GM21576 (cell line): ENCODE results near the gene MRNIP.
"Not testable (repeated sequence)": the region's sequence is repeated elsewhere in the genome, so short reads cannot be mapped to it uniquely, and the experiment has no call there.

Source experiments
- ATAC-seq: cut with Tn5 transposase; IDR thresholded peaks from one replicate; pipeline ENCODE4 v1.9.1; 2021; ENCODE audit warnings: mild to moderate bottlenecking, moderate library complexity; ENCODE audit not compliant: unreplicated experiment

The MRNIP gene

DNA sequence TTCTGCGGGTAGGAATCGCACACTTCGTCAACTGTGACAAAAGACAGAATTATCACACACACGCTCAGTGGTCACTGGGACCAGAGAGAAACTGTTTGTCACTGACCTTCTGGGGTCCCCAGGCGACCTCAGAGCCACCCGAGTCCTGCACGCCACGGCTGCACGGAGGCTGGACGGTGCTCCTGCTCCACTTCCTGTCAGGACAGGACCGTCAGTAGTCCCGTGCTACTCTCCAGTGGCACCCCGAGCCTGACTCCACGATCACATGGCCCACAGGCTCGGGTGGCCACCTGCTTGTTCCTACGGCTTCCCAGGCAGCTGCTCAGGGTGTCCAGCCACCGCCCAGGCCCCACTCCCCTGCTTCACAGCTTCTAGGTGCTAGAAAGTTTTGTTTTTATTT is 17.9 kb downstream of the MRNIP start:
- ATAC-seq = no peak

DNA sequence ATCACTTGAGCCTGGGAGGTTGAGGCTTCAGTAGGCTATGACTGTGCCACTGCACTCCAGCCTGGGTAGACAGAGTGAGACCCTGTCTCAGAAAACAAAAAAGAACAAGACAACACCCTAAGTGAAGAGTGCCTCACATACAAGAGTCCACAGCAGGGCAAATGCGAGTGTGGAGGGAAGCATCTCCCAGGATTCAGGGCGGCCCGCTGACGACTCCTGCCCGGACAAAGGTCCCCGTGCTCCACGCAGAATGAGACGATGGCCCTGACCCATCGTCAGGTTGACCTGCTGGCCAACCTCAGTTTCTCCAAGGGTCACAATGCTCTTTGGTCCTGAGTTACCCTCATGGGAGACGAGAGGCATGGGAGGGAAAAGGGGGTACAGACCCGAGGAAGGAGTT is 18.3 kb downstream of the MRNIP start:
- no peak for ATAC-seq

DNA sequence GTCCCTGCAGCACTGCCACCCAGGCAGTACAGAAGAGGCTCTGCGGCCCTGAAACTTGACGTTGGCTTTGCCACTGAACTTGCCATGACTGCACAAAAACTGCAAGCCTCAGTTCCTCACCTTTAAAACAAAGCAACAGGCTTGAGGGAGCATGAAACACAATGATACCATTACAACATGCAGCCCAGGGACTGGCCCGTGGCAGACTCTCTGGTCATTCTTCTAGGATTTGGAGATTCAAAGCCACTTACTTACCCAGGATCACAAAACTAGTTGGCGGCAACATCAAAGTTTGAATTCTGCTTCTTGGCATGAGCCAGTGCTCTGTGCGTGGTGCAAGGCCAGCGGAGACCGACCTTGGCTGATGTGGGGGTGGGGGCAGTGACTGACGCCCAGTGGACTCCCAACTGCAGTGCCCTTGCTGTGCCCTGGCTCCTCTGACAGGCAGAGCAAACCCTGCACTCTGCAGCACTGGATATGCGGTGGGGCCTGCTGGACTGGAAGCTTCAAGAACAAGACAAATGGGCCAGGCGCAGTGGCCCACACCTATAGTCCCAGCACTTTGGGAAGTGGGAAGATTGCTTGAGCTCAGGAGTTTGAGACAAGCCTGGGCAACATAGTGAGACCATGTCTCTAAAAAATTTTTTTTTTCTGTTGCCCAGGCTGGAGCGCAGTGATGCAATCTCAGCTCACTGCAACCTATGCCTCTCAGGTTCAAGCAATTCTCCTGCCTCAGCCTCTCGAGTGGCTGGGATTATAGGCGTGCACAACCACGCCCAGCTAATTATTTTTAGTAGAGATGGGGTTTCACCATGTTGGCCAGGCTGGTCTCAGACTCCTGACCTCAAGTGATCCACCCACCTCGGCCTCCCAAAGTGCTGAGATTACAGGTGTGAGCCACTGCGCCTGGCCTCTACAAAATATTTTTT is 19.0 kb downstream of the MRNIP start:
- ATAC-seq = no peak

DNA sequence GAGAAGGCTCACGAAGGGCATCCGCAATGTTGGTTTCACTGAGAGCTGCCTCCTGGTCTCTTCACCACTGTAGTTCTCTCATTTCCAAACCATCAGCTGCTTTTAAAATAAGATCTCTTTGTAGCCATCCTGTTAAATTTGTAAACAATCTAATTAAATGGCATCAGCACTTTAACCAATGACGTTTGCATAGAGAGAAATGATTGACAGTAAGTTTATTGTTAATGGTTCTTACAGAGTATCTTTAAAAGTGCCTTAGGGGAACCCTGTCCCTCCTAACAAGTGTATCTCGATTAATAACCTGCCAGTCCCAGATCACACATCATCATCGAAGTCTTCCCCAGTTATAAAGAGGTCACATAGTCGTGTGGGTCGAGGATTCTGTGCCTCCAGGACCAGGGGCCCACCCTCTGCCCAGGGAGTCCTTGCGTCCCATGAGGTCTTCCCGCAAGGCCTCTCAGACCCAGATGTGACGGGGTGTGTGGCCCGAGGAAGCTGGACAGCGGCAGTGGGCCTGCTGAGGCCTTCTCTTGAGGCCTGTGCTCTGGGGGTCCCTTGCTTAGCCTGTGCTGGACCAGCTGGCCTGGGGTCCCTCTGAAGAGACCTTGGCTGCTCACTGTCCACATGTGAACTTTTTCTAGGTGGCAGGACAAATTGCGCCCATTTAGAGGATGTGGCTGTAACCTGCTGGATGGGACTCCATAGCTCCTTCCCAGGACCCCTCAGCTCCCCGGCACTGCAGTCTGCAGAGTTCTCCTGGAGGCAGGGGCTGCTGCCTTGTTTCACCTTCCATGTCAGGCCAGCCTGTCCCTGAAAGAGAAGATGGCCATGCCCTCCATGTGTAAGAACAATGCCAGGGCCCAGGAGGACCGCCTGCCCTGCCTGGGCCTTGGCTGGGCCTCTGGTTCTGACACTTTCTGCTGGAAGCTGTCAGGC is 21.3 kb downstream of the MRNIP start:
- no peak for ATAC-seq

GRCh38 chr5:179836225-179837019 is 22.2 kb downstream of the MRNIP start:
- peak; percentile 54 for ATAC-seq

- ATAC-seq = not testable (repeated sequence)
Measured at GRCh38 chr5:179834871-179835270, 23.7 kb downstream of the MRNIP start.

- ATAC-seq = no peak
Measured at GRCh38 chr5:179834120-179834519, 24.5 kb downstream of the MRNIP start.

- ATAC-seq = no peak
Measured at GRCh38 chr5:179833709-179834070, 24.9 kb downstream of the MRNIP start.

DNA sequence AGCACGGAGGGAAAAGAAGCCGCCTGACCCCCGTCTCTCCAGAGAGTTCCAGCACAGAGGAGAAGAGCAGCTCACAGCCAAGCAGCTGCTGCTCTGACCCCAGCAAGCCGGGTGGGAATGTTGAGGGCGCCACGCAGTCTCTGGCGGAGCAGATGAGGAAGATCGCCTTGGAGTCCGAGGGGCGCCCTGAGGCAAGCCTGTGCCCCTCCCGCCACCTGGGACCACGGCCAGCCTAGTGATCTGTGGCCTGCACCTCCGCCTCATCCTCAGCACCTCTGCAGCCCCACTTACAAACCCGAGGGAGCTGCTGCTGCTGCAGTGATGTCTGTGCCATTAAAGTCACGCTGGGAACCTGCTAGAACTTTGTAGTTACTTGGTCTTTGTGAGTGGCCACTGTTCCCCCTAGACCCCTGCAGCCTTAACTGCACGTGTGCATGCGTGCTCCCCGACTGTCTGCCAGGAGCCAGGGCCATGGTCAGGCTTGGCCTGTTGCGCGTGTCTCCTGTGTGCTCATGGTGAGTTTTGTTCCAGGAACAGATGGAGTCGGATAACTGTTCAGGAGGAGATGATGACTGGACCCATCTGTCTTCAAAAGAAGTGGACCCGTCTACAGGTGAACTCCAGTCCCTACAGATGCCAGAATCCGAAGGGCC is 25.4 kb downstream of the MRNIP start:
- no peak for ATAC-seq

DNA sequence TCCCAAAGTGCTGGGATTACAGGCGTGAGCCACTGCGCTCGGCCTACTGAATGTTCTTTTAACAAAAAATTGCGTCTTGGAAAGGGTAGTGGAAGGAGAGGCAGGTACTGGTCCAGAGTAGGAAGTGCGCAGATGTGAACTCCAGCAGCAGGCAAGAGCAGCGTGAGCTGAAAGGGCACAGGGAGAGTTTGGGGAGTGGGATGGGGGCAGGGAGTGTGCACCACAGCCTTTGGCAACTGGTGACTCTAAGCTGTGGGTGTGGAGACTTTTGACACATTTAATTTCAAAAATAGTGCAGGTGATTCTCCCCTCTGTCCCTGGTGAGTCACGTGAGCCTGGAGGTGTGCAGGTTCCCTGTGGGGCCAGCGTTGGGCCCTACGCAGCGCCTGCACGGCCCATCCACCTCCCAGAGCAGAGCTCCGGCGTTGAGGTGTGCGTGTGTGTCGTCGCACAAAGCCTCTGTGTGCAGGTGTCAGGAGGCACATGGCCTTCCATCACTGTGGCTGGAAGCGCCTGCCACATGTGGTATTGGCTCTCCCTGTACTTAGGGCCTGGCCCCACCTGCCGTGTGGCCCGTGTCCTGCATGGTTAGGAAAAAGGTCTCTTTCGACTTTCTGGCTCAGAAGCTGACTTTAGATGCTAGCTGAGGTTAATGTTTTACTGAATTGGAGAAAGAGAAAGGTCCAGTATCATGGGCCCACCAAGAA is 26.4 kb downstream of the MRNIP start:
- ATAC-seq = no peak

DNA sequence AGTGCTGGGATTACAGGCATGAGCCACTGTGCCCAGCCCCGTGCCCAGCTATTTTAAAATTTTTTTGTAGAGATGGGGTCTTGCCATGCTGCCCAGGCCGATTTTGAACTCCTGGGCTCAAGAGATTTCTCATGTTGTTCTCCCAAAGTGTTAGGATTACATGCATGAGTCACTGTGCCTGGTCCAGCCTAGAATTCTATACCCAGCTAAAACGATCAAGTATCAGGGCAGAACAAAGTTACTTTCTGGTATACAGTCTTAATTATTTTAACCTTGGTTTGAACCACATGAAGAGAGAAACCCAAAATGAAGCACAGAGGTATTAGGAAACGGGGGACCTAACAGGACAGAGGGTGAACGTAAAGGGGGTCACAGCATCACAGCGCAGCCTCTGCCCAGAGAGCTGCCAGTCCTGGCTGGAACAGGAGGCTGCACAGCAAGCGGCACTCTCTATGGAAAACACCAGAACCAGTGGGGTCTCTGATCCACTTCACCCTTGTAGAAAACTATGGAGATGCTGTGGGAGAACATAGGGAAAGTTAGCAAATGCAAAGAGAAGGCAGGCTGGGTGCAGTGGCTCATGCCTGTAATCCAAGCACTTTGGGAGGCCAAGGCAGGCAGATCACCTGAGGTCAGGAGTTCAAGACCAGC is 27.7 kb downstream of the MRNIP start:
- ATAC-seq = no peak

- ATAC-seq = no peak
Measured at GRCh38 chr5:179829732-179830435, 28.7 kb downstream of the MRNIP start.

- ATAC-seq = no peak
Measured at GRCh38 chr5:179828756-179829421, 29.7 kb downstream of the MRNIP start.

- no peak for ATAC-seq
Measured at GRCh38 chr5:179827680-179828079, 30.9 kb downstream of the MRNIP start.

DNA sequence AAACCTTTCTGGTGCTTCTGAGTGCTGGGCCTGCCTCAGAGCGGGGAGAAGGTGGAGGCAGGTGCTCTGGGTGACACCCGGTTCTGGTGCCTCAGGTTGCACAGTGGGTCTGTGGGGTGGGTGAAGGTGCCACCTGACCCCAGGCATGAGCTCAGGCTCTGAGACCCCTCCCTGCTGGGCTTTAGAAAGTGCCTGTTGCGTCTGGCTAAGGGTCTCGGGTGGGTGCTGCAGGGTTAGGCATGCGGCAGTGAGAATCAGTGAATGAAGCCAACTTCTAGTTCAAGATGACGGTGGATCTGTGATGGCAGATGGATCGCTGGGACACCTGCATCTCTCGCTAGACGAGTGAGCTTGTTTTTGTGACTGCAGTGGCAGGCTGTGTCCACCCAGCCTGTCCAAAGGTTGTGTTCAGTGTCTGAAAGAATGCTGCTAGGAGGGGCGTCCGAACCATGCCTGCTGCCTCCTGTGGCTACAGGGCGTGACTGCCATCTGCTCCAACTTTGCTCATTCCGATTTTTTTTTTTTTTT is 32.9 kb downstream of the MRNIP start:
- ATAC-seq = no peak

- no peak for ATAC-seq
Measured at GRCh38 chr5:179824745-179825112, 33.9 kb downstream of the MRNIP start.

DNA sequence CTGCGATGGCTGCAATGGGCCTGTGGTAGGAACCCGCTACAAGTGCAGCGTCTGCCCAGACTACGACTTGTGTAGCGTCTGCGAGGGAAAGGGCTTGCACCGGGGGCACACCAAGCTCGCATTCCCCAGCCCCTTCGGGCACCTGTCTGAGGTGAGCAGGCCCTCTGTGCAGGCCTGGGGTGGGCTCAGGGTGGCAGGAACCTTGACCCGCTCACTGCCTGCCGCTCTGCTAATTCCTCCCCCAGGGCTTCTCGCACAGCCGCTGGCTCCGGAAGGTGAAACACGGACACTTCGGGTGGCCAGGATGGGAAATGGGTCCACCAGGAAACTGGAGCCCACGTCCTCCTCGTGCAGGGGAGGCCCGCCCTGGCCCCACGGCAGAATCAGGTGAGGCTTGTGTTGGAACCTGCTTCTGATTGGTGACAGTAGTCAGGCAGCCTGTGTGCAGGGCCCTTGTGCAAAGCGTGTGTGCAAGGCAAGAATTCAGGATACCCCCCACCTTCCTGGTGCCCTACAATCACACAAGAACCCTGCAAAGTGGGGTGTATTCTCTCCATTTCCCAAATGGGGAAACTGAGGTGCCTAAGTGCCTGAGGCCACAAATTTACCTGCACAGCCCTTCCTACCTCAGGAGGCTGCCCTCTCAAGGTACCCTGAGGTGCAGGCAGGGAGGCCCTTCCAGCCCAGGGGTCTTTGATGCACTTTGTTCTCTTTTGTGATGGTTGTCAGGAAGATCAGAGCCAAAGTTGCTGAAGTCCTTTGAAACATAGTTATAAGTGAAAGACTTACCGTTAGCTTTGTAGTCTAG is 34.5 kb downstream of the MRNIP start:
- ATAC-seq = no peak
